Fibroblast of the aortic adventitia (primary cell): ENCODE results near the gene PTRH2. TPM values are rescaled to one million over a fixed set of nuclear protein-coding genes. Genes with fewer than 3 reads are reported as not detected.
"Not testable (repeated sequence)": the region's sequence is repeated elsewhere in the genome, so short reads cannot be mapped to it uniquely, and the experiment has no call there.

Source experiments
- DNase-seq: peaks from one replicate; pipeline ENCODE4 v3.0.0-alpha.2; 2010; ENCODE audit warnings: low read depth
- H3K4me3 ChIP-seq: 2 replicates; pipeline ENCODE4 v1.5.1; 2011; ENCODE audit warnings: low read depth, mild to moderate bottlenecking, control low read depth, low read length, moderate library complexity
- CTCF ChIP-seq: IDR thresholded peaks from 2 replicates; pipeline ENCODE4 v1.5.1; 2011; ENCODE audit warnings: mild to moderate bottlenecking, low read length, control low read depth, inconsistent platforms; ENCODE audit not compliant: insufficient read depth
- total RNA-seq: library from RNA; depleted of rRNA; stranded (reverse); fragments of >200 nt; gene quantifications from 2 replicates; pipeline ENCODE4 v1.2.3, GENCODE V29; 2012; ENCODE audit warnings: low replicate concordance

Gene PTRH2
- total RNA-seq, 1 donor, result 21.7 TPM

- H3K4me3 ChIP-seq, result no peak overlapping the region
- no peak for TF ChIP-seq CTCF
- no peak for DNase-seq
Measured at GRCh38 chr17:59666235-59666634, 41.0 kb downstream of the PTRH2 start.

GRCh38 chr17:59656624-59657023 is 50.6 kb downstream of the PTRH2 start:
- not testable (repeated sequence) for H3K4me3 ChIP-seq
- DNase-seq, result peak; percentile 56

DNA sequence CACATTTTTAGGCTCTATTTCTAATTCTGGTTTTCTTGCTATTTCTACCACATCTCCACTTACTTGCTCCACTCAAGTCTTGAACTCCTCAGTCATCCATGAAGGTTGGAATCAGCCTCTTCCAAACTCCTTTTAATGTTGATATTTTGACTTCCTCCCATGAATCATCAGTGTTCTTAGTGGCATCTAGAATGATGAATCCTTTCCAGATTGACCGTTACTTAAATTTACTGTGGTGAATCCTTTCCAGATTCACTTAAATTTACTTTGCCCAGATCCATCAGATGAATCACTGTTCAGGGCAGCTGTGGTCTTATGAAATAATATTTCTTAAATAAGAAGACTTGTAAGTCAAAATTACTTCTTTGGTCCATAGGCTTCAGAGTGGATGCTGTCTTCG is 55.1 kb downstream of the PTRH2 start:
- TF ChIP-seq CTCF, result no peak
- DNase-seq, result peak; percentile 64
- no peak overlapping the region for H3K4me3 ChIP-seq

- no peak for DNase-seq
- H3K4me3 ChIP-seq, result no peak overlapping the region
- TF ChIP-seq CTCF, result no peak
Measured at GRCh38 chr17:59651346-59651745, 55.9 kb downstream of the PTRH2 start.

- no peak overlapping the region for H3K4me3 ChIP-seq
- no peak for TF ChIP-seq CTCF
- no peak for DNase-seq
Measured at GRCh38 chr17:59650642-59651041, 56.6 kb downstream of the PTRH2 start.

DNA sequence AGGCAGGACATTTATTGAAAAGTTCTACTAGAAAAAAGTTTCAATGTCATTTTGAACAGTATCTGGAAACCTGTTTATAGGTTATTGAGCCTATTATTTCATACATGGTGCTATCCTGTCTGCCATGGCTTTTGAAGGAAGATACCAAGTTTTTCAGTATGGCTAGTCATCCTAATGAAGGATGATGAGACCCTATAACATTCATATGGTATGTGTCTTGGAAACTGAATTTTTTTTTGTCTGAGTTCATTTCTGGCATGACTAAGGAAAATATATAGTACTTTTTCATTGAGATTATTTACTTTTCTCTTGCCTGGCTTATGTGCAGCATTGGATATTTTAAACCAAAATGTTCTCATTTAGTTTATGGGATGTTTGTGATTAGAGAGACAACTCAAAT is 57.3 kb downstream of the PTRH2 start:
- TF ChIP-seq CTCF, result no peak
- no peak overlapping the region for H3K4me3 ChIP-seq
- no peak for DNase-seq

Other genes starting within 250 kb of the PTRH2 start
- gene DHX40, start 141.8 kb downstream of the PTRH2 start, total RNA-seq, result 57.2 and 68.5 TPM in 2 replicates
- 487 and 798 TPM in 2 replicates for gene CLTC, start 87.5 kb downstream of the PTRH2 start, total RNA-seq
- gene VMP1, start 224 bp upstream of the PTRH2 start, total RNA-seq, result 134 and 234 TPM in 2 replicates
- 4.0 and 6.9 TPM in 2 replicates for gene TUBD1, start 185.5 kb upstream of the PTRH2 start, total RNA-seq
- 23.2 and 23.9 TPM in 2 replicates for gene RPS6KB1, start 185.7 kb upstream of the PTRH2 start, total RNA-seq